Nephron progenitor cell (in vitro differentiated cells): ENCODE results near the gene TMEM250.
"Not testable (repeated sequence)": the region's sequence is repeated elsewhere in the genome, so short reads cannot be mapped to it uniquely, and the experiment has no call there.

Experiments used
- DNase-seq: peaks from one replicate; pipeline ENCODE4 v3.0.0; 2021
- H3K27ac Mint-ChIP-seq: 2 replicates; pipeline ENCODE4 v1.8.0; 2021; ENCODE audit warnings: mild to moderate bottlenecking, moderate library complexity, mixed read lengths
- H3K27me3 Mint-ChIP-seq: 2 replicates; pipeline ENCODE4 v1.8.0; 2021; ENCODE audit warnings: mild to moderate bottlenecking, low read depth, mixed read lengths; ENCODE audit not compliant: poor library complexity
- H3K36me3 Mint-ChIP-seq: 2 replicates; pipeline ENCODE4 v1.8.0; 2021; ENCODE audit warnings: low read depth, mixed read lengths
- H3K4me1 Mint-ChIP-seq: 2 replicates; pipeline ENCODE4 v1.8.0; 2021; ENCODE audit warnings: mixed read lengths
- H3K4me3 Mint-ChIP-seq: 2 replicates; pipeline ENCODE4 v1.8.0; 2021; ENCODE audit warnings: mild to moderate bottlenecking, moderate library complexity, mixed read lengths
- H3K9me3 Mint-ChIP-seq: 2 replicates; pipeline ENCODE4 v1.8.0; 2021; ENCODE audit warnings: mild to moderate bottlenecking, moderate library complexity, mixed read lengths
- CTCF ChIP-seq: fragments of 200-600 bp; sonication (generic); IDR thresholded peaks from 2 replicates; pipeline ENCODE4 v1.5.0; 2021; ENCODE audit warnings: antibody characterized with exemption

Gene TMEM250

GRCh38 chr9:136104916-136105315, 13.8 kb downstream of the TMEM250 start:
- no peaks in the 10 kb centered on the region for H3K36me3 Mint-ChIP-seq
- H3K4me1 Mint-ChIP-seq: peaks cover 25% of the 10 kb centered on the region
- no peak overlapping the region for H3K27ac Mint-ChIP-seq
- H3K9me3 Mint-ChIP-seq: no peaks in the 10 kb centered on the region
- H3K27me3 Mint-ChIP-seq: peaks cover 31% of the 10 kb centered on the region
- no peak for TF ChIP-seq CTCF
- H3K4me3 Mint-ChIP-seq: no peak overlapping the region
- DNase-seq: no peak

GRCh38 chr9:136104488-136104800, 14.2 kb downstream of the TMEM250 start:
- H3K9me3 Mint-ChIP-seq: no peaks in the 10 kb centered on the region
- H3K4me1 Mint-ChIP-seq: peaks cover 27% of the 10 kb centered on the region
- DNase-seq: no peak
- no peak for TF ChIP-seq CTCF
- H3K4me3 Mint-ChIP-seq: no peak overlapping the region
- no peak overlapping the region for H3K27ac Mint-ChIP-seq
- H3K36me3 Mint-ChIP-seq: no peaks in the 10 kb centered on the region
- peaks cover 33% of the 10 kb centered on the region for H3K27me3 Mint-ChIP-seq

- peaks cover 38% of the 10 kb centered on the region for H3K27me3 Mint-ChIP-seq
These were observed 14.8 kb downstream of the TMEM250 start for GRCh38 chr9:136103651-136104487.

GRCh38 chr9:136101615-136102074, 17.0 kb downstream of the TMEM250 start:
- H3K4me3 Mint-ChIP-seq, H3K9me3 Mint-ChIP-seq: not testable (repeated sequence)

More at GRCh38 chr9:136103651-136104487, 14.8 kb downstream of the TMEM250 start:
- Mint-ChIP-seq H3K9me3 (no peaks in the 10 kb centered on the region), H3K27ac (no peak overlapping the region), H3K36me3 (no peaks in the 10 kb centered on the region), H3K4me1 (peaks cover 32% of the 10 kb centered on the region), H3K4me3 (no peak overlapping the region)
- no peak for DNase-seq
- TF ChIP-seq CTCF: no peak

GRCh38 chr9:136100700-136101614, 17.7 kb downstream of the TMEM250 start:
- TF ChIP-seq CTCF: no peak
- peaks cover 23% of the 10 kb centered on the region for H3K4me1 Mint-ChIP-seq
- no peaks in the 10 kb centered on the region for H3K36me3 Mint-ChIP-seq
- DNase-seq: peak; percentile 52
- H3K9me3 Mint-ChIP-seq: no peaks in the 10 kb centered on the region
- H3K27ac Mint-ChIP-seq: no peak overlapping the region
- peaks cover 50% of the 10 kb centered on the region for H3K27me3 Mint-ChIP-seq
- no peak overlapping the region for H3K4me3 Mint-ChIP-seq

More at GRCh38 chr9:136101615-136102074, 17.0 kb downstream of the TMEM250 start:
- not testable (repeated sequence) for H3K36me3 Mint-ChIP-seq, DNase-seq, H3K27ac Mint-ChIP-seq
- Mint-ChIP-seq H3K4me1 (peaks cover 25% of the 10 kb centered on the region), H3K27me3 (peaks cover 47% of the 10 kb centered on the region)

- TF ChIP-seq CTCF: no peak
- Mint-ChIP-seq H3K4me1 (peaks cover 17% of the 10 kb centered on the region), H3K27ac (no peak overlapping the region), H3K36me3 (no peaks in the 10 kb centered on the region), H3K27me3 (peaks cover 46% of the 10 kb centered on the region), H3K4me3 (no peak overlapping the region), H3K9me3 (no peaks in the 10 kb centered on the region)
- DNase-seq: no peak
These were observed 19.1 kb downstream of the TMEM250 start for GRCh38 chr9:136099542-136099941.
